ENCODE data around the gene TCF19.

The TCF19 gene

GRCh38 chr6:31158140-31158862, at the start of gene TCF19 (continued):
- TF ChIP-seq ZNF140 (tag by site-specific recombination; IDR thresholded peaks at IDR 0.05) (no peak), ATF2 (tag by site-specific recombination; IDR thresholded peaks at IDR 0.05; ENCODE audit: low read depth) (no peak), ZNF221 (tag by site-specific recombination; IDR thresholded peaks at IDR 0.05; ENCODE audit: borderline replicate concordance) (no peak), SALL2 (tag by site-specific recombination; IDR thresholded peaks at IDR 0.05; ENCODE audit: borderline replicate concordance) (no peak), ZNF610 (tag by site-specific recombination; IDR thresholded peaks at IDR 0.05; ENCODE audit: borderline replicate concordance) (no peak), ZSCAN5A (tag by site-specific recombination; IDR thresholded peaks at IDR 0.05) (no peak), ZBTB26 (tag by site-specific recombination; optimal IDR thresholded peaks at IDR 0.05) (peak; percentile 93), ZNF155 (tag by site-specific recombination; IDR thresholded peaks at IDR 0.05) (no peak), FEZF1 (tag by site-specific recombination; IDR thresholded peaks at IDR 0.05) (no peak), ZNF571 (tag by site-specific recombination; IDR thresholded peaks at IDR 0.05) (no peak), ZNF148 (tag by site-specific recombination; IDR thresholded peaks at IDR 0.05; ENCODE audit: borderline replicate concordance) (no peak), TSHZ1 (tag by site-specific recombination; IDR thresholded peaks at IDR 0.05; ENCODE audit: borderline replicate concordance) (no peak), ZNF133 (tag by site-specific recombination; IDR thresholded peaks at IDR 0.05) (no peak), ZNF580 (tag by site-specific recombination; IDR thresholded peaks at IDR 0.05) (no peak), KLF17 (tag by site-specific recombination; IDR thresholded peaks at IDR 0.05) (peak; percentile 53; the same call in 1 of the 2 replicates), ZBTB1 (tag by site-specific recombination; IDR thresholded peaks at IDR 0.05) (no peak), ZNF211 (tag by site-specific recombination; IDR thresholded peaks at IDR 0.05; ENCODE audit: low read depth) (no peak), ZNF184 (tag by site-specific recombination; IDR thresholded peaks at IDR 0.05) (no peak), OSR2 (tag by site-specific recombination; IDR thresholded peaks at IDR 0.05) (peak; percentile 25; the same call in 1 of the 2 replicates), PRDM10 (tag by site-specific recombination; IDR thresholded peaks at IDR 0.05) (peak; percentile 93), ZSCAN30 (tag by site-specific recombination; IDR thresholded peaks at IDR 0.05) (0 out of 2 replicates have a peak, but pooled peaks have one; percentile 35), KLF7 (tag by site-specific recombination; IDR thresholded peaks at IDR 0.05; ENCODE audit: borderline replicate concordance) (peak; percentile 73), SETDB1 (IDR thresholded peaks at IDR 0.05; ENCODE audit: insufficient read length, low read length) (no peak)
